AG09309 (cell line): ENCODE measurements around the gene SORCS1.
"Not testable (repeated sequence)": the region's sequence is repeated elsewhere in the genome, so short reads cannot be mapped to it uniquely, and the experiment has no call there.

Experiments used
- DNase-seq: peaks from one replicate; pipeline ENCODE4 v3.0.0-alpha.2; 2010; ENCODE audit warnings: low read depth
- H3K4me3 ChIP-seq: 2 replicates; pipeline ENCODE4 v1.5.1; 2011; ENCODE audit warnings: mild to moderate bottlenecking, low read depth, low read length, moderate library complexity; ENCODE audit not compliant: control insufficient read depth
- CTCF ChIP-seq: IDR thresholded peaks from 2 replicates; pipeline ENCODE4 v1.5.1; 2011; ENCODE audit warnings: mild to moderate bottlenecking, low read depth, low read length, inconsistent platforms; ENCODE audit not compliant: insufficient read depth, control insufficient read depth; ENCODE audit errors: missing control alignments

The SORCS1 gene

GRCh38 chr10:107037192-107038122 lies 127.0 kb downstream of the SORCS1 start:
- no peak overlapping the region for H3K4me3 ChIP-seq
- TF ChIP-seq CTCF = no peak

GRCh38 chr10:107033799-107034422 lies 130.6 kb downstream of the SORCS1 start:
- H3K4me3 ChIP-seq = no peak overlapping the region
- TF ChIP-seq CTCF = no peak

More at GRCh38 chr10:107037192-107038122, 127.0 kb downstream of the SORCS1 start:
- DNase-seq = no peak

GRCh38 chr10:107032700-107033401 lies 131.7 kb downstream of the SORCS1 start:
- H3K4me3 ChIP-seq = no peak overlapping the region
- DNase-seq = no peak
- TF ChIP-seq CTCF = no peak

More at GRCh38 chr10:107033799-107034422, 130.6 kb downstream of the SORCS1 start:
- DNase-seq = no peak

GRCh38 chr10:107031931-107032699 lies 132.4 kb downstream of the SORCS1 start:
- no peak overlapping the region for H3K4me3 ChIP-seq
- DNase-seq = no peak
- no peak for TF ChIP-seq CTCF

- TF ChIP-seq CTCF = no peak
- no peak for DNase-seq
Measured at GRCh38 chr10:107028236-107028635, 136.3 kb downstream of the SORCS1 start.

GRCh38 chr10:107025676-107026075 lies 138.8 kb downstream of the SORCS1 start:
- no peak for DNase-seq
- H3K4me3 ChIP-seq = no peak overlapping the region
- TF ChIP-seq CTCF = no peak

More at GRCh38 chr10:107028236-107028635, 136.3 kb downstream of the SORCS1 start:
- H3K4me3 ChIP-seq = no peak overlapping the region

- DNase-seq = not testable (repeated sequence)
Measured at GRCh38 chr10:107024033-107024432, 140.5 kb downstream of the SORCS1 start.

More at GRCh38 chr10:107024033-107024432, 140.5 kb downstream of the SORCS1 start:
- H3K4me3 ChIP-seq = not testable (repeated sequence)
